HCT116 (cell line): ENCODE data around the gene DTNB.

ENCODE experiments used
- CTCF ChIP-seq, 3 experiments: fragments of 200-600 bp in 1 of 3; sonication (generic) in 1 of 3; IDR thresholded peaks in 2 of 3; conservative IDR thresholded peaks in 1 of 3; 2 replicates each; pipeline ENCODE4 v1.5.1; 2012 to 2017; ENCODE audit warnings: low read depth in 2 of 3, low read length in 2 of 3, antibody characterized with exemption in 1 of 3, borderline replicate concordance in 1 of 3, control low read depth in 1 of 3, mild to moderate bottlenecking in 1 of 3, mixed read lengths in 1 of 3, mixed run types in 1 of 3, moderate library complexity in 1 of 3; ENCODE audit not compliant: insufficient read depth in 1 of 3
- POLR2AphosphoS5 ChIP-seq: IDR thresholded peaks from 2 replicates; pipeline ENCODE4 v1.6.1; 2011; ENCODE audit warnings: mild to moderate bottlenecking, low read depth, low read length, moderate library complexity
- SIN3A ChIP-seq: IDR thresholded peaks from 2 replicates; pipeline ENCODE4 v1.6.1; 2012; ENCODE audit warnings: low read depth
- SRF ChIP-seq: IDR thresholded peaks from 2 replicates; pipeline ENCODE4 v1.6.1; 2012; ENCODE audit warnings: low read depth
- YY1 ChIP-seq: IDR thresholded peaks from 2 replicates; pipeline ENCODE4 v1.6.1; 2011; ENCODE audit warnings: low read length, low read depth, moderate library complexity, mild to moderate bottlenecking; ENCODE audit not compliant: insufficient replicate concordance; ENCODE audit errors: extremely low read depth

- TF ChIP-seq SRF (no peak), CTCF (IDR thresholded peaks at IDR 0.05 in 2 of 3, conservative IDR thresholded peaks at IDR 0.05 in 1 of 3; ENCODE audit: borderline replicate concordance in 1 of 3, insufficient read depth in 1 of 3, low read depth in 2 of 3, low read length in 2 of 3) (no peak), YY1 (no peak), SIN3A (no peak), POLR2AphosphoS5 (no peak)
Observed at GRCh38 chr2:25710750-25711149, 37.4 kb upstream of the DTNB start.
